NCI-H1436 (cell line): ENCODE results near the gene HYOU1.
"Not testable (repeated sequence)": the region's sequence is repeated elsewhere in the genome, so short reads cannot be mapped to it uniquely, and the experiment has no call there.

Source experiments
- DNase-seq: peaks from one replicate; lab custom pipeline; 2025; lab: John Stamatoyannopoulos, UW

The HYOU1 gene

DNA sequence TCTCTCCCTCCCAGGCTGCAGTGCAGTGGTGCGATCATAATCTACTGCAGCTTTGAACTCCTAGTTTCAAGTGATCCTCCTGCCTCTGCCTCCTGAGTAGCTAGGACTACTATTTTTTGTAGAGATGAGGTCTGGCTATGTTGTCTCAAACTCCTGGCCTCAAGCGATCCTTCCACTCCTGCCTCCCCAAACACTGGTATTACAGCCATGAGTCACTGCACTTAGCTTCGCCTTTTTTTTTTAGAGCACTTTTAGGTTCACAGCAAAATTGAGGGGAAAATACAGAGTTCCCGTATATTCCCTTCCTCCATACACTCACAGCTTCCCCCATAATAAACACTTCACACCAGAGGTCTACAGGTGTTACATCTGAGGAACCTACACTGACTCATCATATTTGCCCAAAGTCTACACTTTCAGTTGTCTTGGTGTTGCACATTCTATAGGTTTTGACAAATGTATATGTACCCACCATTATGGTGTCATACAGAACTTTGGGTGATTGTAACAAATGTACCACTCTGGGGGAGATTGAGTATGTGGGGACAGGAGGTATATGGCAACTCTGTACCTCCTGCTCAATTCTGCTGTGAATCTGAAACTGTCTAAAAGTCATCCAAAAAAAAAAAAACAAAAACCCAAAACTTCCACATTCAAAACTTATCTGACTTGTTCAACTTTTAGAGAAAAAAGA lies 15.0 kb downstream of the HYOU1 start:
- no peak for DNase-seq

DNA sequence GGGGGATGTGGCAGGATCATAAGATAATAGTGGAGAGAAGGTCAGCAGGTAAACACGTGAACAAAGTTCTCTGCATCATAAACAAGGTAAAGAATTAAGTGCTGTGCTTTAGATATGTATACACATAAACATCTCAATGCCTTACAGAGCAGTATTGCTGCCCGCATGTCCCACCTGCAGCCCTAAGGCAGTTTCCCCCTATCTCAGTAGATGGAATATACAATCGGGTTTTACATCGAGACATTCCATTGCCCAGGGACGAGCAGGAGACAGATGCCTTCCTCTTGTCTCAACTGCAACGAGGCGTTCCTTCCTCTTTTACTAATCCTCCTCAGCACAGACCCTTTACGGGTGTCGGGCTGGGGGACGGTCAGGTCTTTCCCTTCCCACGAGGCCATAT lies 17.5 kb downstream of the HYOU1 start:
- DNase-seq, result not testable (repeated sequence)

DNA sequence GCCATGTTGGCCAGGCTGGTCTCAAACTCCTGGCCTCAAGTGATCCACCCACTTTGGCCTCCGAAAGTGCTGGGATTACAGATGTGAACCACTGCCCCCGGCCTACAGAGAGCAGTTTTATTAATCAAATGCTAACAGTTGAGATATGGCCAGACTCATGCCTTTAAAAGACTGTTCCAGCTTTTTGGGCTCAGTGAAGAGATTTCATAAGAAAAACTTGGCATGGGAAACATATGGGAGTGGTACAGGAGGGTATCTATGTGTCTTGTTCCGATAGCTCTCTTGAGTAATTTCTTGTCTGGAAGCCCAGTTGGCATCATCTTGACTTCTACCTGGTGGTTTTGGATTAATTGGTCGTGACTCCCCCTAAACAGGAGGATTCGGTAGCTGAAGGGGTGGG lies 18.1 kb downstream of the HYOU1 start:
- no peak for DNase-seq

DNA sequence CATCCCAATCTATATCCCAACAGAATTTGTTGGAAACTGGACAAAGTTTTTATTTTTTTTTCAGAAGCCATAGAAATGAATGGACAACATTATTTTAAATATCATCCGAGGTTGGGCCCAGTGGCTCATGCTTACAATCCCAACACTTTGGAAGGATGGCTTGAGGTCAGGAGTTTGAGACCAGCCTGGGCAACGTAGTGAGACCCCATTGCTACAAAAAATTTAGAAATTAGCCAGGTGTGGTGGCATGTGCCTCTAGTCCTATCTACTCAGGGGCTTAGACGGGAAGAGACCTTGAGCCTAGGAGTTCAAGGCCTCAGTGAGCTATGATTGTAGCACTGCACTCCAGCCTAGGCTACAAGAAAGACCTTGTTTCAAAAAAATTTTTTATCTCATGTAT lies 22.2 kb downstream of the HYOU1 start:
- DNase-seq, result no peak

DNA sequence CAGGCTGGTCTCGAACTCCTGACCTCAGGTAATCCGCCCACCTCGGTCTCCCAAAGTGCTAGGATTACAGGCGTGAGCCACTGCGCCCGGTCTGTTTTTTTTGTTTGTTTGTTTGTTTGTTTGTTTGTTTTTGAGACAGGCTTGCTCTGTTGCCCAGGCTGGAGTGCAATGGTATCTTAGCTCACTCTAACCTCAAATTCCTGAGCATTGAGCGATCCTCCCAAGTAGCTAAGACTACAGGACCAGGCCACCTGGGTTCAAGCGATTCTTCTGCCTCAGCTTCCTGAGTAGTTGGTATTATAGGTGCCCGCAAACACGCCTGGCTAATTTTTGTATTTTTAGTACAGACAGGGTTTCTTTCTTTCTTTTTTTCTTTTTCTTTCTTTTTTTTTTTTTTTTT lies 23.6 kb downstream of the HYOU1 start:
- DNase-seq, result not testable (repeated sequence)

GRCh38 chr11:119031912-119032280 lies 25.1 kb downstream of the HYOU1 start:
- DNase-seq, result no peak

GRCh38 chr11:119030329-119031047 lies 26.5 kb downstream of the HYOU1 start, which contains the start of gene SLC37A4:
TSS of gene SLC37A4 (minus strand) at chr11:119030877.
- DNase-seq, result peak; percentile 97

DNA sequence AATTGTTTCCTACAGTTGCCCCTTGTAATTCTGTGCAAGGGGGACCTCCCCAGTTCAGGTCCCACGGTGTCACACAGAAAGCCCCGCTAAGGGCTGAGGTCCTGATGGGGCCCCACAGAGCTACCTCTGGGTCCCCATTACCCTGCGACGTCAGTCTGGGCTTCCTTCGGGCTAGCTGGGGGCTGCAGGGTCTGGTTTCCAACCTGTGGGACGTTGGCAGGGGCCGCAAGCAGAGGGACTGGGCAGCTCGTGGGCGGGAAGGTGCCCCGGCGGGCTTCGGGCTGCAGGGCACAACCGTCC lies 27.0 kb downstream of the HYOU1 start:
- no peak for DNase-seq

GRCh38 chr11:119029340-119030028 lies 27.5 kb downstream of the HYOU1 start:
- no peak for DNase-seq

DNA sequence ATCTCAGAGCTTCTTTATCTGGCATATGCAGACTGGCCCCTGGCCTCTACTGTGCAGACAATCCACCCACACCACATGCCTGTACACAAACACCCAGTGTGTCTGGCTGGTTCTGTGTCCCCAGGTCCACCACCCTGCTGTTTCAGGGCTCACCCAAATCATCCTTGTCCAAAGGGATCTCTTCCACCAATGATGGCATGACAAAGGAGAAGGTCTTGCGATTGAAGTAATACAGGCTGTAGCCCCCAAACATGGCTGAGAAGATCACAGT lies 28.0 kb downstream of the HYOU1 start:
- DNase-seq, result no peak

DNA sequence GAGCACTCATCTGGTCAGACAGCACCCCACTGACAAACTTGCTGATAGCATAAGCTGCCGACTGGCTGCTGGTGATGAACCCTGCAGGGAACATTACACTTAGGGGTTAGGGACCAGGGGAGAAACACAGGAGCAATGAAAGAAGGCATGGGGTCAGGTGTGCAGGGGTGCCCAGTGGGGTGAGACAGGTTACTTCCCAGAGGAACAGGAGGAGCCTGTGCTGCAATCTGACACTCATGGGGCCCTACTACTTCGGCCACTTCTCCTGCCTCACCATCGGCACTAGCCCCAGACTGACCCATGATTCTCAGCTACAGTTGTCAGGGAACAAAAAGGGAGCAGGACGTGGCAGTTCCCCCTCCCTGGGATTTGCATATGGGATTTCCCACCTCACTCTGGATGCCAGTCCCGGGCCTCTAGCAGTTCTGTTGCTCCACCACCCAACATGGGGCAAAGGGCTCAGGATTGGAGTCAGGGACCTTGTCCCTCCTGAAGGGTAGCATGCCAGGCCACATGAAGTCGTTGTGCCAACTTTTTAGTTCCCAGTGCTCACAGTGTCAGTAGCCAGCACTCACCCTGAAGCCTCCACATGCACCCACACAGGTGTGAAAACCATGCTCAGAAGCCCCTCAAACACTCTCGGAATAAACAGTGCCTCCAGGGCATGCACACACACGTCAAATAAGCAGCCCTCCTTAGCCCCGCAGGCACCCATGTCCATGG lies 28.5 kb downstream of the HYOU1 start:
- DNase-seq, result no peak

DNA sequence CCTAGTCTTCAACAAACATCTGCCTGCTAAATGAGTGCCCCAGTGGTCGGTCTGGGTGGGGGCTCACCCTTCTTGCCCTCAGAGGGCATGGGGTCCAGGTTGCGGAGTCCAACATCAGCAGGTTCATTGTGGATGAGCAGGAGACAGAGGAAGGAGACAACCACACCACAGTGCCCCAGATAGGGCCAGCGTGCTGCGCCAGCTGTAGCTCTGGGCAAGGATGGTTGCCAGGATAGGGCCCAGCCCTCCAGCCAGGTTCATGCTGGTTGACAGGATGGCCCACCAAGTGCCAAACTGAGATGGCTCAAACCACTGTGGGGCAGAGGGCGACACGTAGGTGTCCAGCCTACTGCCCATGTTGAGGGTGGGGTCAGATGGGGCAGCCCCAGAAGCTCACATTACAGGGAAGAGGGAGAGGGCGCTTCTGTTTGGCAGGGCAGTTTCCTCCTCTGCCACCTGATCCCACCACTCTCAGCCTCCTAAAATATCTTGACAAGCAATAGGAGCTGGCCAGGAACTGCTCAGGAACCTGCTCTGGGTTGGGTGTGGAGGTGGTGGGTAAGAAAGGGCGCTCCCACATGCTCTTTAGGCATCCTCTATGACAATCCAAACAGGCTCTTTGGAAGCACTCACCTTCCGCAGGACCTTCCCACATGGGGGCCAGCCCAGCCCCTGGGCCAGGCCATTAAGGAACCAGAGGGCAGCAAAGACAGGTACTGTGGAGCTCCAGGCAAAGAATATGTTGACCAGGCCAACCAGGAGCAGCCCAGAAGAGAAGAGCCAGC lies 29.3 kb downstream of the HYOU1 start:
- no peak for DNase-seq

DNA sequence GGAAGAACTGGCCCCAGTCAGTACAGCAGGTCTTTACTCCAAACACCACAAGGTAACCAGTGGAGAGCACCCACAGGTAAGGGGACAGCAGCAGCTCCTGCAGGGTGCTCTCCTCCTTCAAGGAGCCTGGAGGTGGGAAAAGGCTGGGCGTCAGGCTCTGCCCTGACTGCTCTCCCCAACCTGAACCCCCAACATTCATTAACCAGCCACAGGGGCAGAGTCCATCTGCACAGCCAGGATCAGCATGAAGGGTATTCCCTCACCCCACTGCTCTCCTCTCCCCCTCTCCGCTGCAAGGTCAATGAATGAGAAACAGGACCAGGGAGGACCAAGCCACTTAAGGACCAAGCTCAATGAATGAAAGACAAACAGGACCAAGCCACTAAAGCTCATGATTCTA lies 30.0 kb downstream of the HYOU1 start:
- no peak for DNase-seq

- no peak for DNase-seq
Observed at GRCh38 chr11:119025978-119026766, 30.8 kb downstream of the HYOU1 start.

DNA sequence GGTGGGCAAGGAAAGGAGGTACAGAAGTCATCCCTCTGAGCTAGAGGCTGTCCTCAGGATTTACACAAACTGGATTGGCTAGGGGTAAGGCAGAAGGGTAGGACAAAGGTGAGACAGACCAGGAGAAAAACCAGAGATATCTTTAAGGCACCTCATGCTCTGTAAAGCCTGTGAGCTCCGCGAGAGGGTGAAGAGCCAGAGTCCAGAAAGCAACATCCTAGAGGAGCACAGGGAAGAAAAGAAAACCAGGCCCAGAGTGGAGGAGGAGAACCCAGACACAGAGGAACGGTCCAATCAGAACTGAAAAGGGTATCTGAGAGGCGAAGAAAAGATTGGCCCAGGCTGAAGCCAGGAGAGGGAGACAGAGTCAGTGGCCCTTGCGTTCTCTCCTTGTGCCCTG lies 31.5 kb downstream of the HYOU1 start:
- DNase-seq, result no peak

DNA sequence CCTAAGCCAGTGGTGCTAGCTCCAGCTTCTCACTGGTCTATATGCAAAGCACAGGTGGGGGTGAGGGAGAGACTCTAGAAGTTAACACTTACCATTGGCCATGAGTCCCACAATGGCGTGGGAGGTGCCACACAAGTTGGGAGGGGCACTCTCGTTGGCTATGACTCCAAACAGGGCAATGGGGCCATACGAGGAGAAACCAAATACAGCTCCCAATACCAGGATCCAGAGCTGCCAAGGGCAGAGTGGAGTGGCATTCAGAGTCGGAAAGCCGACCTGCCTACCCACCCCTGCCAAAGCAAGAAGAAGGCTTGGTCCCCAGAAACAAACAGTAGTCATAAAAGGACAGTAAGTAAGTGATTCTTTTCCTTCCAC lies 31.9 kb downstream of the HYOU1 start:
- DNase-seq, result no peak

DNA sequence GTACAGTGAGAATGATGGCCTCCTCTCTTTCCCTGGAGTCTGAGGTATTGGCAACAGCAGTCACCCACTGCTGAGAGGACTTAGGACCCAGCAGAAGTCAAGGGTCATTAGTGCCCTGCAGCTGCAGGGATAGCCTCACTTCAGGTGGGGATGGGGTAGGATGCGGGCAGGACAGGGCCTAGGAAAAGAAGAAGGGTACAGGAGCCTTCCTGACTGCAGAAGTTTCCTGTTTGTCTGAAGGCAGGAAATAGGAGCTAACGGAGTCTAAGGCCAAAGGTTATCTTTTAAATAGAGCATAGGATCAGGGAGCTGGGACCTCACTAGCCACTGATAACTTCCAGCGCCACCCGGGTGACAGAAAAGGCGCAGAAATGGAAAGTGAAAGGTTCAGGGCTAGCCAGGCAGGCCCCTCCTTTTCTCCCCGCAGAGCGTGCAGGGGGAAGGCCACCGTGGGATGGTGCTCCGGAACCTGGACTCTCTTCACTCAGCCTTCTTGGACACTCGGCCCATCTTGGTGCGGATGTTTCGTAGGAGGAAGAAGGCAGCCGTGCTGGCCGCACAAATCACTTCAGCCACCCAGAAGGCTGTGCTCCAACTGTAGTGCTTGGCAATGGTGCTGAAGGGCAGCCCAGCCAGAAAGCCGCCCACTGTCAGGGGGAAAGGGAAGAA lies 32.4 kb downstream of the HYOU1 start:
- DNase-seq, result no peak

GRCh38 chr11:119023741-119024140 lies 33.3 kb downstream of the HYOU1 start:
- no peak for DNase-seq

DNA sequence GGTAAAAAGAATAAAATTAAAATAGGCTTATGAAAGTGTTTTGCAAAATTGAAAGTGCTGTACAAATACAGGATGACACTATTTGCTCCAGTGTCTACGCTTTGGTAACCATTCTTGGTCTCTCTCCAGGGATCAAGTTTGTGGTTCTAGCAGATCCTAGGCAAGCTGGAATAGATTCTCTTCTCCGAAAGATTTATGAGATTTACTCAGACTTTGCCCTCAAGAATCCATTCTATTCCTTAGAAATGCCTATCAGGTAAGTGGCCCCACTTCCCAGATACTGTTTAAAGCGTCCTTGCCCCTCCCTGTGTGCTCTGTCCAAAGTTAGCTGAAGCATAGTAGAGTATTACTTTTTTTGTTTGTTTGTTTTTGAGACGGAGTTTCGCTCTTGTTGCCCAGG lies 35.4 kb downstream of the HYOU1 start:
- DNase-seq, result no peak

GRCh38 chr11:119019996-119020395 lies 37.0 kb downstream of the HYOU1 start:
- DNase-seq, result no peak
